ENCODE measurements around the gene FAM107B.

- TF ChIP-seq EZH2phosphoT487 (IDR thresholded peaks at IDR 0.05; ENCODE audit: insufficient read depth, low read depth), result no peak
- no peak for TF ChIP-seq EZH2 (IDR thresholded peaks at IDR 0.05; ENCODE audit: insufficient read depth, poor library complexity, severe bottlenecking)
These were observed 41.0 kb upstream of the FAM107B start for GRCh38 chr10:14815681-14816080.

Data from GM23248 (cell line).